Astrocyte (in vitro differentiated cells and primary cell): ENCODE results near the gene PKHD1. TPM values are rescaled to one million over a fixed set of nuclear protein-coding genes. Genes with fewer than 3 reads are reported as not detected.

Experiments used
- DNase-seq: peaks from one replicate; pipeline ENCODE4 v3.0.0-alpha.2; 2010; ENCODE audit warnings: low read depth
- FAIRE-seq: peaks from 2 replicates; lab custom pipeline; 2011; peaks lifted over from hg19 to GRCh38; lab: Jason Lieb, UNC
- H2AFZ ChIP-seq: 2 replicates; pipeline ENCODE4 v1.6.0; 2012; ENCODE audit warnings: low read depth, low read length, inconsistent platforms
- H3K27ac ChIP-seq: 2 replicates; pipeline ENCODE4 v1.5.1; 2011; ENCODE audit warnings: low read depth, low read length, inconsistent platforms
- H3K27me3 ChIP-seq: 2 replicates; pipeline ENCODE4 v1.6.0; 2011; ENCODE audit warnings: low read length, inconsistent platforms; ENCODE audit not compliant: insufficient read depth
- H3K36me3 ChIP-seq: 2 replicates; pipeline ENCODE4 v1.5.1; 2011; ENCODE audit warnings: low read length, inconsistent platforms; ENCODE audit not compliant: insufficient read depth
- H3K4me1 ChIP-seq: 2 replicates; pipeline ENCODE4 v1.5.1; 2011; ENCODE audit warnings: low read length, inconsistent platforms; ENCODE audit not compliant: insufficient read depth
- H3K4me2 ChIP-seq: 2 replicates; pipeline ENCODE4 v1.6.0; 2012; ENCODE audit warnings: low read length, inconsistent platforms
- H3K4me3 ChIP-seq: 2 replicates; pipeline ENCODE4 v1.5.1; 2011; ENCODE audit warnings: low read depth, mild to moderate bottlenecking, low read length, inconsistent platforms; ENCODE audit not compliant: insufficient read depth
- H3K79me2 ChIP-seq: 2 replicates; pipeline ENCODE4 v1.6.0; 2012; ENCODE audit warnings: mild to moderate bottlenecking, low read length, inconsistent platforms; ENCODE audit not compliant: insufficient read depth
- H3K9ac ChIP-seq: 2 replicates; pipeline ENCODE4 v1.6.0; 2012; ENCODE audit warnings: mild to moderate bottlenecking, low read length, inconsistent platforms
- H3K9me3 ChIP-seq: 2 replicates; pipeline ENCODE4 v1.5.1; 2012; ENCODE audit warnings: low read depth, mild to moderate bottlenecking, low read length, inconsistent platforms; ENCODE audit not compliant: insufficient read depth
- H4K20me1 ChIP-seq: 2 replicates; pipeline ENCODE4 v1.6.0; 2012; ENCODE audit warnings: low read length, inconsistent platforms; ENCODE audit not compliant: insufficient read depth
- H3K27ac Mint-ChIP-seq: one replicate; pipeline ENCODE4 v1.8.0; 2021; ENCODE audit warnings: mild to moderate bottlenecking, mixed read lengths; ENCODE audit not compliant: unreplicated experiment
- H3K27me3 Mint-ChIP-seq: one replicate; pipeline ENCODE4 v1.8.0; 2021; ENCODE audit warnings: low read depth, mixed read lengths; ENCODE audit not compliant: unreplicated experiment
- H3K36me3 Mint-ChIP-seq: one replicate; pipeline ENCODE4 v1.8.0; 2021; ENCODE audit warnings: low read depth, mixed read lengths; ENCODE audit not compliant: unreplicated experiment
- H3K4me1 Mint-ChIP-seq: one replicate; pipeline ENCODE4 v1.8.0; 2021; ENCODE audit warnings: low read depth, mixed read lengths; ENCODE audit not compliant: unreplicated experiment
- H3K4me3 Mint-ChIP-seq: one replicate; pipeline ENCODE4 v1.8.0; 2021; ENCODE audit warnings: mild to moderate bottlenecking, moderate library complexity, mixed read lengths; ENCODE audit not compliant: unreplicated experiment
- H3K9me3 Mint-ChIP-seq: one replicate; pipeline ENCODE4 v1.8.0; 2021; ENCODE audit warnings: mild to moderate bottlenecking, mixed read lengths; ENCODE audit not compliant: unreplicated experiment
- EZH2 ChIP-seq: IDR thresholded peaks from 2 replicates; pipeline ENCODE4 v1.6.1; 2012; ENCODE audit warnings: mild to moderate bottlenecking, low read length, inconsistent platforms; ENCODE audit not compliant: insufficient read depth
- total RNA-seq: library from RNA; stranded (reverse); gene quantifications from 2 replicates; pipeline ENCODE4 v1.2.1, GENCODE V29; 2021
- TF ChIP-seq, protein P1 (sequence below): IDR thresholded peaks from 2 replicates; pipeline ENCODE4 v1.5.1; 2011; ENCODE audit warnings: low read depth, mild to moderate bottlenecking, inconsistent platforms, low read length, moderate library complexity; ENCODE audit not compliant: insufficient read depth

The PKHD1 gene
- total RNA-seq, 1 donor from 2014 or later, result 0.16 TPM

DNA sequence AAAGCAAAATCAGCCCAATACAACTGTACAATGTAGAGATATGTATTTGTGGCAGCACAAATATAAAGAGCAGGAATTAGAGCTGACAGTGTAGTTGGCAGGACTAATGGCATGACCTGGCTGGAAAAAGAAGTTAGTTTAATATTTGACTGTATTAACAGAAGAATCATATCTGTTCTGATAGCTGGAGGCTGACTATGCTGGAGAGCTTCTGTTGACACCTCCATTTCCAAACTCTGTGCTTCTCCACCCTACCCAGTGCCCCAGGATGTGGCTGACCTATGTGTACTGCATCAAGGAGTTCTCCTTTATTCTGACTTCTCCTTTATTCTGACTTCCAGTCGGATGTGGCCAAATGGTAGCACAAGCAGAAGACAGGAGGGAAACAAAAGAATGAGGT is 299.3 kb downstream of the PKHD1 start:
- Mint-ChIP-seq H3K27ac (no peak overlapping the region), H3K36me3 (no peaks in the 10 kb centered on the region), H3K9me3 (no peaks in the 10 kb centered on the region), H3K4me3 (no peak overlapping the region), H3K27me3 (peaks cover 2% of the 10 kb centered on the region), H3K4me1 (no peaks in the 10 kb centered on the region)
- Histone ChIP-seq H4K20me1 (no peaks in the 10 kb centered on the region), H3K9ac (no peak overlapping the region), H3K4me3 (no peak overlapping the region), H3K9me3 (no peaks in the 10 kb centered on the region), H3K27ac (no peak overlapping the region), H2AFZ (no peak overlapping the region), H3K4me1 (no peaks in the 10 kb centered on the region), H3K79me2 (no peaks in the 10 kb centered on the region), H3K4me2 (no peak overlapping the region), H3K36me3 (no peaks in the 10 kb centered on the region), H3K27me3 (no peaks in the 10 kb centered on the region)
- no peak for FAIRE-seq
- no peak for DNase-seq
- TF ChIP-seq, protein P1, sequence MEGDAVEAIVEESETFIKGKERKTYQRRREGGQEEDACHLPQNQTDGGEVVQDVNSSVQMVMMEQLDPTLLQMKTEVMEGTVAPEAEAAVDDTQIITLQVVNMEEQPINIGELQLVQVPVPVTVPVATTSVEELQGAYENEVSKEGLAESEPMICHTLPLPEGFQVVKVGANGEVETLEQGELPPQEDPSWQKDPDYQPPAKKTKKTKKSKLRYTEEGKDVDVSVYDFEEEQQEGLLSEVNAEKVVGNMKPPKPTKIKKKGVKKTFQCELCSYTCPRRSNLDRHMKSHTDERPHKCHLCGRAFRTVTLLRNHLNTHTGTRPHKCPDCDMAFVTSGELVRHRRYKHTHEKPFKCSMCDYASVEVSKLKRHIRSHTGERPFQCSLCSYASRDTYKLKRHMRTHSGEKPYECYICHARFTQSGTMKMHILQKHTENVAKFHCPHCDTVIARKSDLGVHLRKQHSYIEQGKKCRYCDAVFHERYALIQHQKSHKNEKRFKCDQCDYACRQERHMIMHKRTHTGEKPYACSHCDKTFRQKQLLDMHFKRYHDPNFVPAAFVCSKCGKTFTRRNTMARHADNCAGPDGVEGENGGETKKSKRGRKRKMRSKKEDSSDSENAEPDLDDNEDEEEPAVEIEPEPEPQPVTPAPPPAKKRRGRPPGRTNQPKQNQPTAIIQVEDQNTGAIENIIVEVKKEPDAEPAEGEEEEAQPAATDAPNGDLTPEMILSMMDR, result no peak
- no peak for TF ChIP-seq EZH2

DNA sequence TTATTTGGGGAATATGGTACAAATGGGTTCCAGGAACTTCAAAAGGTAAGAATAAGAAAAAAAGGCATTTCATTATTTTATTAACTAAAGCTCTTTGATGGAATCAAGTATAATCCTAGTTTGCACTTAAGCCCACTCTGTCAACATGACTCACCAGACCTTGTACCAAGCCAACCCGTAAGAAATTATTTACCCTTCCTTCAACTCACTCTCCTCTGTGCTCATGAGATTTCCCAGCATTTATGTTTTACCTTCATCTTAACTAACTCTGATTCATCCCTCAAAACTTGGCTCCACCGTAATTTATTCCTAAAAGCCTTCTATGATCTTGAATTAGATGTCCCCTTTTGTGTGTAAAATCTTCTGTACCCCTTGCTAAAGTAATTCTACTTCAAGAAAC is 308.7 kb downstream of the PKHD1 start:
- H3K9ac ChIP-seq, result no peak overlapping the region
- H2AFZ ChIP-seq, result no peak overlapping the region
- TF ChIP-seq, protein P1, result no peak
- no peak for TF ChIP-seq EZH2
- no peak overlapping the region for H3K27ac ChIP-seq
- FAIRE-seq (no peak), DNase-seq (no peak)
- no peaks in the 10 kb centered on the region for H3K4me1 ChIP-seq
- no peaks in the 10 kb centered on the region for H3K9me3 ChIP-seq
- no peak overlapping the region for H3K4me3 ChIP-seq
- H4K20me1 ChIP-seq, result no peaks in the 10 kb centered on the region
- H3K36me3 ChIP-seq, result no peaks in the 10 kb centered on the region
- H3K79me2 ChIP-seq, result no peaks in the 10 kb centered on the region
- no peak overlapping the region for H3K4me3 Mint-ChIP-seq
- H3K4me1 Mint-ChIP-seq, result no peaks in the 10 kb centered on the region
- H3K36me3 Mint-ChIP-seq, result no peaks in the 10 kb centered on the region
- no peaks in the 10 kb centered on the region for H3K27me3 ChIP-seq
- no peak overlapping the region for H3K4me2 ChIP-seq
- no peaks in the 10 kb centered on the region for H3K9me3 Mint-ChIP-seq
- H3K27me3 Mint-ChIP-seq, result no peaks in the 10 kb centered on the region
- no peak overlapping the region for H3K27ac Mint-ChIP-seq

DNA sequence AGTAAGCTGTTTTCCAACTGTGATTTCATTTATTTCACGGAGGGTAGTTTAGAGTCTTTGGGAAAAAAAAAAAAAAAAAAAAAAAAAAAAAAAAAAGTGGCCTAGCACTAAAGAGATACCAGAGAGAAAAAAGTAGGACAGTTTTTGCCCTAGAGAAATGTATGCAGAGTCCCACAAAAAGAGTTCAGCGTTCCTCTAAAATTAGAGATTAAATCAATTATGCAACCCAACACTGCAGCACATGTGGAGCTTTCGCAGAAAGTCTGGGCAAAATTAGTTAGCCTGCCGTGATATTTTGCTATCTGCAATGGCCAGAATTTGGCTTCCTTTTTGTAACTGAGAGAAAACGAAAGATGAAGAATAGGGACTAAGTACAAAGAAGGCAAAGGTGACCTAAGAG is 309.8 kb downstream of the PKHD1 start:
- FAIRE-seq (no peak), DNase-seq (no peak)
- no peaks in the 10 kb centered on the region for H3K9me3 Mint-ChIP-seq
- H3K27ac ChIP-seq, result no peak overlapping the region
- H3K4me2 ChIP-seq, result no peak overlapping the region
- no peaks in the 10 kb centered on the region for H3K36me3 ChIP-seq
- H3K4me3 ChIP-seq, result no peak overlapping the region
- H3K79me2 ChIP-seq, result no peaks in the 10 kb centered on the region
- H3K27me3 ChIP-seq, result no peaks in the 10 kb centered on the region
- H3K9me3 ChIP-seq, result no peaks in the 10 kb centered on the region
- no peaks in the 10 kb centered on the region for H3K4me1 ChIP-seq
- TF ChIP-seq, protein P1, result no peak
- TF ChIP-seq EZH2, result no peak
- no peak overlapping the region for H3K27ac Mint-ChIP-seq
- no peaks in the 10 kb centered on the region for H3K27me3 Mint-ChIP-seq
- H3K36me3 Mint-ChIP-seq, result no peaks in the 10 kb centered on the region
- no peak overlapping the region for H2AFZ ChIP-seq
- no peak overlapping the region for H3K9ac ChIP-seq
- H3K4me1 Mint-ChIP-seq, result no peaks in the 10 kb centered on the region
- no peak overlapping the region for H3K4me3 Mint-ChIP-seq
- H4K20me1 ChIP-seq, result no peaks in the 10 kb centered on the region
